Stimulated activated naive CD8-positive, alpha-beta T cell treated with anti-CD3 and anti-CD28 coated beads, Interleukin-15, Interleukin-2, amounts not matched to agents 100 ng/mL and 50 ng/mL, for 24 hours (primary cell): ENCODE data around the gene RIMS3.

Experiments
- H3K27ac Mint-ChIP-seq: one replicate; pipeline ENCODE4 v1.8.0; 2021; ENCODE audit warnings: mild to moderate bottlenecking, mixed read lengths
- H3K27me3 Mint-ChIP-seq: one replicate; pipeline ENCODE4 v1.8.0; 2021; ENCODE audit warnings: mixed read lengths
- H3K36me3 Mint-ChIP-seq: one replicate; pipeline ENCODE4 v1.8.0; 2021; ENCODE audit warnings: low read depth, mixed read lengths
- H3K4me1 Mint-ChIP-seq: one replicate; pipeline ENCODE4 v1.8.0; 2021; ENCODE audit warnings: low read depth, mixed read lengths
- H3K4me3 Mint-ChIP-seq: one replicate; pipeline ENCODE4 v1.8.0; 2021; ENCODE audit warnings: mild to moderate bottlenecking, mixed read lengths
- H3K9me3 Mint-ChIP-seq: one replicate; pipeline ENCODE4 v1.8.0; 2021; ENCODE audit warnings: mixed read lengths

RIMS3 gene

DNA sequence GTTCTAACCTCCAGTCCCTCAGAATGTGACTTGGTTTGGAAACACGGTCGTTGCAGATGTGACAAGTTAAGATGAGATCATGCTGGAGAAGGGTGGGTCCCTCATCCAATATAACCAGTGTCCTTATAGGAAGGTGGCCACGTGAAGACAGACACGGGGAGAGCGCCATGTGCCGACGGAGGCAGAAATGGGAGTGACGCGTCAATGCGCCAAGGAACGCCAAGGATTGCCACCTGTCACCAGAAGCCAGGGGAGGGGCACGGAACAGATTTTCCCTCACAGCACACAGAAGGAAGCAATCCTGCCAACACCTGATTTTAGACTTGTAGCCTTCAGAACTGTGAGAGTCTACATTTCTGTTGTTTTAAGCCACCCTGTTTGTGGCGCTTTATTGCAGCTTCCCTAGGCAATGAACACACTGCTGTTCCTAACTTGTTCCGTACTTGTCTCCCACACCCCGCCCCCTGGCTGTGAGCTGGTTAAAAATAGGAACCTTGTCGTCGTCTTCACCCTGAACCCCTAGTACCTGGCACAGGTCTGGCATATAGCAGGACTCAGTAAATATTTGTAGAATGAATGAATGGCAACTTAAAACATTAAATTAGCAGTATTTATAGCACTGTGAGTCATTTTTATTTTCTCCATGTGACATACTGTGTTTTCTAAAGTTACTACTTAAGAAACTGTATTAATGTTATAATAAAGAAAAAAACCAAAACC, 14.2 kb downstream of the RIMS3 start:
- no peak overlapping the region for H3K4me3 Mint-ChIP-seq
- H3K36me3 Mint-ChIP-seq = no peaks in the 10 kb centered on the region
- peaks cover 5% of the 10 kb centered on the region for H3K4me1 Mint-ChIP-seq
- H3K27ac Mint-ChIP-seq = no peak overlapping the region
- H3K9me3 Mint-ChIP-seq = no peaks in the 10 kb centered on the region
- peaks cover 4% of the 10 kb centered on the region for H3K27me3 Mint-ChIP-seq

DNA sequence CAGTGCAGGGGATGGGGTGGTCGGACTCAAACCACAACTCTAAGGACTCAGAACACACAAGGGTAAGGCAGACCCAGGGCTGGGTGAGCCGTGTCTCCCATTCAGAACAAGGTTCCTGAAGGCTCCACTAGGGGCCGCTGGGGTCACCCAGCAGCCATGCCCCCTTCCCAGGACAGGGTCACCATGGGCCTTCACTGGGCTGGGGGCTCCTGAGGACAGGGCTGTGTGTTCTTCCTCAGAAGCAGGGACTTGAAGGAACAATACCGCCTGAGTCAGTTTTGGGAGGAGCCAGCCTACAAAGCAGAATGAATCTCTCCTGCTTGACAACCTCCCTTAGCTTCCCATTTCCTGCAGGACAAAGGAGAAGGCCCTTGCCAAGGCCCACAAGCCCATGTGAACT, 15.4 kb downstream of the RIMS3 start:
- no peaks in the 10 kb centered on the region for H3K9me3 Mint-ChIP-seq
- H3K36me3 Mint-ChIP-seq = no peaks in the 10 kb centered on the region
- no peak overlapping the region for H3K4me3 Mint-ChIP-seq
- H3K4me1 Mint-ChIP-seq = peaks cover 5% of the 10 kb centered on the region
- peaks cover 4% of the 10 kb centered on the region for H3K27me3 Mint-ChIP-seq
- no peak overlapping the region for H3K27ac Mint-ChIP-seq

DNA sequence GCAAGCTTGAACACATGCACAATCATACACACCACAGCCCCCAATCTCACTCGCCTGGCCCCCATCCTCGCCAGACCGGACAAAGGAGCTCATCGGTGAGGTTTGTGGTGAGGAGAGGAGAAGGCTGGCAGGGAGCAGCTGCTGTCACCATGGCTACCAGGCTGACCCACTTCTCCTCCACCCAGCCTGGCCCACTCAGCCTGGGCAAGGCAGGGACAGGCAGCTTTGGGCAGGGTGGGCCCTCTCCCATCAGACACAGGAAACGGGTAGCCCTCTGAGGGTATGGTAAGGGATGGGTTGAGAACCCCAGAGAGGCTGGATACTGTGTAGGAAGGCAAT, 15.9 kb downstream of the RIMS3 start:
- Mint-ChIP-seq H3K4me1 (peaks cover 5% of the 10 kb centered on the region), H3K27ac (no peak overlapping the region), H3K27me3 (peaks cover 4% of the 10 kb centered on the region), H3K36me3 (no peaks in the 10 kb centered on the region), H3K4me3 (no peak overlapping the region), H3K9me3 (no peaks in the 10 kb centered on the region)

DNA sequence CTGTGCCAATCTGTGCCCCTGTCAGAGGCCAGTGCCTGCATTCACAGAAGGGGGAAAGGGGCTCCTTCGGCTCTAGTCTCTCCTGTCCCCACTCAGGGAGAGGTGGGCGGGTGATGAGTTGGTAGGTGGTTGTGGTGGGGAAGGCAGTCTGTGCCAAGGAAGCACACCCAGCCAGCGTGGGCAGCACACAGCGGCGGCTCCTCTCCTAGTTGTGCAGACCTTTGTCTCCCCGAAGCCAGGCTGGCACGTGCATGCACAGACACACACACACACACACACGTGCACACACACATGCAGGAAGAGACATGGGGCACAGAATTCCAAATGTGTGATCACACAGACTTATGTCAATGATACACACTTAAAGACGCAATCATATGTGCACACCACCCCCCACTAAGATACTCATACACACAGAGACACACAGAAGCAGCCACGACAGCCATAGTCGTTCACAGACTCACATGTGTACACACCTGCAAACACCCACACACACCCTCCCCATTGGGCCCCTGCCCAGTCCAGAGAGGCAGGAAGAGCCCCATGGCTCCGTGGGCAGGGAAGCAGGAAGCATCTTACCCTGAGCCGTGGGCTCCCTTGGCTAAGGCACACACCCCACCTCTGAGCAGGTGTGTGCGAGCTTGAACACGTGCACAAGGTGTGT, 16.4 kb downstream of the RIMS3 start:
- Mint-ChIP-seq H3K9me3 (no peaks in the 10 kb centered on the region), H3K36me3 (no peaks in the 10 kb centered on the region), H3K4me1 (peaks cover 5% of the 10 kb centered on the region), H3K27me3 (peaks cover 4% of the 10 kb centered on the region), H3K4me3 (no peak overlapping the region), H3K27ac (no peak overlapping the region)

DNA sequence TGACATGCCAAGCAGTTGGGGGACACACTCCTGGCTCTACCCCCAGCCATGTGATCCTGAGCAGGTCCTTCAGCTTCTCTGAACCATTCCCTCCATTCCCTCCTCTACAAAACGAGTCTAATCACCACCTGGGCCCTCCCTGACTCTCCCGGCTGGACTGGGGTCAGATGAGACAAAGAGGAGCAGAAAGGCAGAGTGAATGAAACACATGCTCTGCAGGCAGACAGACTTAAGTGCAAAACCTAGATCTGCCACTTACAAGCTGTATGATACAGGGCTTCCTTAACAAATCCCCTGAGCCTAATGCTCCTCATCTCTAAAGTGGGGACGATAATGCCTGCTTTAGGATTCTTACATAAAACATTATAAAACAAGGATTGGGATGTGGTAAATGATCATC, 17.3 kb downstream of the RIMS3 start:
- H3K27ac Mint-ChIP-seq = no peak overlapping the region
- H3K9me3 Mint-ChIP-seq = no peaks in the 10 kb centered on the region
- H3K4me3 Mint-ChIP-seq = no peak overlapping the region
- no peaks in the 10 kb centered on the region for H3K36me3 Mint-ChIP-seq
- peaks cover 4% of the 10 kb centered on the region for H3K27me3 Mint-ChIP-seq
- peaks cover 5% of the 10 kb centered on the region for H3K4me1 Mint-ChIP-seq

DNA sequence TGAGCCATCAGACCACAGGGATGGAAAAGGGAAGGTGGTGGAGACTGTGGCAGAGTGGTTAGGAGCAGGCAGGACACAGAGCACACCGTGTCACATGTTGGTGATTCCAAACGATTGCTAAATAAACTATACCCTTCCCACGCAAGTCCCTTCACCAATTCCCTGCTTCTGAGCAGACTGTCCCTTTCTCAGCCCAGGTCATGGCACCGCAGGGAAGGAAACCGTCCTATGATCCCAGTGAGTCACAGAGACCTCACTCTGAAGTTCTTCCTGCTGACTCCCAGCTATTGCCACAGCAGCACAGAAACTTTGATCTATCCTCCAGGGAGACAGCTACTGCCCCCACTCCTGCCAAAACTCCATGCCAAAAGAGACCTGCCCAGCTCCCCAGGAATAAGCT, 19.2 kb downstream of the RIMS3 start:
- Mint-ChIP-seq H3K36me3 (no peaks in the 10 kb centered on the region), H3K4me3 (no peak overlapping the region), H3K9me3 (no peaks in the 10 kb centered on the region), H3K27me3 (peaks cover 4% of the 10 kb centered on the region), H3K27ac (no peak overlapping the region), H3K4me1 (peaks cover 5% of the 10 kb centered on the region)

DNA sequence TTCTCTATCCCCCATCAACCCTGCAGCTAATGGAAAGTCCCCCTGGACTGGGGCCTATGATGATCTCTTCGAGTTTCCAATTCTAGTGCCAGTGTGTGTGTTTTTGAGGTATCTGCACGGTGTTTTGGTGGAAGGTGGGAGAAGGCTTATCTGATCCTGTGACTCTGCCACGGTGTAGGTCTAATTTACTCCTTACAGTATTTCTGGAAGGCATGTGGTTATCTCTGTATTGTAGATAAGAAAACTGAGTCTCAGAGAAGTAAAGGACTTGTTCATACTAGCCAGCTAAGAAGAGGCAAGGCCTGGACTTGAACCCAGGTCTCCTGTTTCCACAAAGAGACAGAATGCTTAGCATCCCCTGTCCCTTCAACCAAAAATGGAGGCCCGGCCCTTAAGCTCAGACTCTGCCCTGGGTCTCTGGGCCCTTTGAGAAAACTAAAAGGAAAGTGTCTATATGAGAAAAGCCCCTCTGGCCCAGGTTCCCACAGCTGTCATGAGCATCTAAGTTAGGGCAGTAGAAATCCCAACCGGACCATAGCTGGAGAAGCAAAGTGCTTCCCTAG, 20.3 kb downstream of the RIMS3 start:
- no peaks in the 10 kb centered on the region for H3K9me3 Mint-ChIP-seq
- no peak overlapping the region for H3K4me3 Mint-ChIP-seq
- peaks cover 4% of the 10 kb centered on the region for H3K27me3 Mint-ChIP-seq
- H3K27ac Mint-ChIP-seq = no peak overlapping the region
- peaks cover 12% of the 10 kb centered on the region for H3K4me1 Mint-ChIP-seq
- no peaks in the 10 kb centered on the region for H3K36me3 Mint-ChIP-seq

DNA sequence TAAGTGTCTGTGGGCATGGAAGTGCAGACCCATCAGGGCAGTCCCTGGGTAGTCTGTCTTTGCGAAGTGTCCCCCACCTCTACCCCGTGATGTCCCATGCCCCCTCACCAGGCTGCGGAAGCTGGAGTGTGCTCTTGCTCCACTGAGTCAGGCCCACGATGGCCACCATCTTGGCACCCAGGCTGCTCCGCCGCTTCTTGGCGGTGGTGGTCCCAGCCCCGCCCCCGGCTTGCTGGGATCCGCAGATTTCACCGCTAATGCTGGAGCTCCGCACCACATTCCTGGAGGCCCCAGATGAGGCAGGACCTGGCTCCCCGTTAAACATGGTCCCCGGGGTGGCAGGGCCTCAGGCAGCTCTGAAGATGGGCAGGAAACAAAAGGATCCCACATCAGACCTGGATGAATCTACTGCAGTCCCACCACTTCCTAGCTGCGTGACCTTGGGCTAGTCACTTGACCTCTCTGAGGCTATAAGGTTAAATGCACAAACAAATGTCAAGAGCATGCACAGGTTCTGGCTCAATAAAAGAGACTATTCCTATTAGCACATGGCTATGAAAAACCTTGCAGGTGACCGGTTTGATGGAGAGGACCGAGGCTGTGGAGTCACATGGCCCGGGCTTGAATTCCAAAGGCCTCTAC, 23.8 kb downstream of the RIMS3 start:
- no peak overlapping the region for H3K4me3 Mint-ChIP-seq
- no peak overlapping the region for H3K27ac Mint-ChIP-seq

DNA sequence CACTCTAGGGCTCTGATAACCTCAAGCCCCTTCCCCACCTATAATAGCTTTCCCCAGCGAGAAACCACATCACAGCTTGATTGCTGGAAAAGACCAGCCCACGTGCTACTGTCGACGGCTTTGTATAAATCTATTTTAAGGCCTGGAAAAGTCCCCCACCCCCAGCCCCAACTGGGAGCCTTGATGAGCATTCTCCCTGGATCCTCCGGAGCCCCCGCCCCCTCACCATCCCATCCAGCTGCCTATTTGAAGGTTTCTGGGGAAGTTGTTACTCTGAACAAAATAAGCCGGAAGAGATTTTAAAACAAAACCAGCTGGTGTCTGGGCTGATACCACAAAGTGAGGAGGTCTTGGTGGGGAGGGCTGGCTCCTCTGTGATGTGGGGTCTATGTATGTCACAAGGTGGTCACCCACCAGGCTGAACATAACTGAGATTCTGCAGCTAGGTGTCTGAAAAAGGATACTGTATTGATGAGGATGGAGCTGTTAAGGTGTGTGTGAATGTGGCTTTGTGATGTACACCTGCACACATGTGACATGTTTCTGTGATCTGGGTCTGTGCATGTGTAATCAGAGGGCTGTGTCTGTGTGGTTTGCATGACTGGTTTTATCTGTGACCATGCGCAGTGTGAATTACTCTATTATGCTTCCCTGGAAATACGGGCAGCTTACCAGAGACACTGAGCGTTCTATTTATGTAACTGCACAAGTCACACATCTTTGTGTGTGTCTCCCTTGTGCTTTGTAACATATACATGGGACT, 25.0 kb downstream of the RIMS3 start:
- Mint-ChIP-seq H3K9me3 (no peaks in the 10 kb centered on the region), H3K27me3 (no peaks in the 10 kb centered on the region), H3K36me3 (no peaks in the 10 kb centered on the region), H3K4me1 (peaks cover 22% of the 10 kb centered on the region), H3K27ac (no peak overlapping the region), H3K4me3 (no peak overlapping the region)

More for the DNA sequence above, 23.8 kb downstream of the RIMS3 start:
- no peaks in the 10 kb centered on the region for H3K27me3 Mint-ChIP-seq
- peaks cover 21% of the 10 kb centered on the region for H3K4me1 Mint-ChIP-seq
- no peaks in the 10 kb centered on the region for H3K9me3 Mint-ChIP-seq
- H3K36me3 Mint-ChIP-seq = no peaks in the 10 kb centered on the region

DNA sequence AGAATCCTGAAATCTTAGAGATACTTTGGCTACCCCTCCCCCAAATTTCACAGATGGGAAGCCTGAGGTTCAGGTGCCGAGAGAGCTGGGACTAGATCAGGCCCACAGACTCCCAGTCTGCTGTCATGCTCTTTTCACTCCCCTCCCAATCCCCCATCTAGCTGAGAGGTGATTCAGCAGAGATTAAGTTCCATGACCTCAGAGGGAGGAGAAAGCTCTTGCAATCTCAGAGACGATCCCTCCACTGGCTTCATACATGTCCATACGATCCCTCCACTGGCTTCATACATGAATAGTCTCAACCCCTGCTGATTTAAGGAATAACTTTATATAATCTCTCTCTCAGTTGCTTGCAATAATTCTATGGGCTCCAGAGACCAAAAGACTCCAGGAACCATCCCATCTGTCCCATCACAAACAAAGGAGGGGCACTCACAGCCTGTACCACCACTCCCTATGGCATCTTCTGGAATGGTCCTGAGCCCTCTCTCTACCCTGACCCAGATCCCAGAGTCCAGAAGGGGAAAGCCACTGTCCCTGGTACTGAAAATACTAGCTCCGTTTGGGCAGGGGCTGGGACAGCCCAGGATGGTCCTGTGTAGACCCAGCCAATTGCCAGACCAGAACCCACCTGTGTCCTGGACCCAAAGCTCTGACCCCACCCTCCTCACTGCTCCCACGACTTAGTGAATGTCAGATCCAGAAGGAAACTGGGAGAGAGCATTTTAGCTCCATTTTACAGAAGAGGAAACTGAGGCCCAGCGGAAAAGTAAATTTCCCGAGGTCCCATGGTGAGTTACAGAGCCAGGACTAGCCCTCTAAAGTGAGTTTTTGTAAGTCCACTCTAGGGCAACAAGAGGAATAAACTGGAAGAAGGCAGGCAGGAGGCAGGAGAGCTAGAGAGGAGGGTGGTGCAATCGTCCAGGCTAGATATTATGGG, 27.1 kb downstream of the RIMS3 start:
- no peak overlapping the region for H3K27ac Mint-ChIP-seq
- no peaks in the 10 kb centered on the region for H3K36me3 Mint-ChIP-seq
- H3K27me3 Mint-ChIP-seq = no peaks in the 10 kb centered on the region
- no peak overlapping the region for H3K4me3 Mint-ChIP-seq
- H3K4me1 Mint-ChIP-seq = peaks cover 35% of the 10 kb centered on the region
- no peaks in the 10 kb centered on the region for H3K9me3 Mint-ChIP-seq

DNA sequence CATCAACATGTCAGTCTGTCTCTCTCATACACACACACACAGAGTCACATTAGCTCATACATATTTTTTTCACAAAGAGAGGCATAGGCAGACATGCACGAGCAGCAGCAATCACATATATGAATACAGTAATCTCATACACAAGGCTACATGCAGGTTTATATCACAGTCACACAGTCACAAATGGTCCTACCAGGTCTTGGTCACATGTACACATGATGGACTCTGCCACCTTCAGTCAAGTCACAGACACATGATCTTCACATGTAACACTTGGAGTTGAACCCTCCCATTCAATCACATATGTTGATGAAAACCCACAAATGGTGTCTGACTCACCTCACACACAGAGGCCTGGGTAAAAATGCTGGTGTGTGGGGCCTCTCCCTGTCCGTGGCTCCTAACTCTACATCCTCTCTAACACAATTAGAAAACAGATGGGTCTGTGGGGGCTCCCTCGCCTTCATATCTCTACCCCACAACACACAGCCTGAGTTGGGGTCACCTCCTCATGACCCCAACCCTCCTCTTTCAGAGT, 27.9 kb downstream of the RIMS3 start:
- no peaks in the 10 kb centered on the region for H3K36me3 Mint-ChIP-seq
- H3K27me3 Mint-ChIP-seq = no peaks in the 10 kb centered on the region
- no peak overlapping the region for H3K27ac Mint-ChIP-seq
- no peak overlapping the region for H3K4me3 Mint-ChIP-seq
- no peaks in the 10 kb centered on the region for H3K9me3 Mint-ChIP-seq
- peaks cover 36% of the 10 kb centered on the region for H3K4me1 Mint-ChIP-seq

DNA sequence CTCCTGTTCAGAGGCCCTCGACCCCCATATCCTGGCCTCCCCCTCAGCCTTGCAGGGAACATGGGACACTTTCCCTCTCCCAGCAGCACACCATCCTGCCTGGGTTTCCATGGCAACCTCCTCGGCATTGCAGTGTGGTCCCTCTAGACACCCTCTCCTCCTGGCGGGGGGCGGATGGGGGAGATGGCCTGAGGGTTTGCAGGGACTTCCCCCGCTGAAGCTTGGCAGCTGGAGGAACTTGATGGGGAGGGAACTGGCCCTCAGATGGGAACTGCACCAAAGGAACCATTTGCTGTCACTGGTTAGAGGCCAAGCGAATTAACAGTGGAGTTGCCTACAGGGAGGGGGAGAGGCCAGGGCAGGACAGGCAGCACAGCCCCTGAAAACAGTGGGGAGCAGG, 28.7 kb downstream of the RIMS3 start:
- Mint-ChIP-seq H3K27ac (no peak overlapping the region), H3K27me3 (no peaks in the 10 kb centered on the region), H3K4me1 (peaks cover 36% of the 10 kb centered on the region), H3K9me3 (no peaks in the 10 kb centered on the region), H3K4me3 (no peak overlapping the region), H3K36me3 (no peaks in the 10 kb centered on the region)

DNA sequence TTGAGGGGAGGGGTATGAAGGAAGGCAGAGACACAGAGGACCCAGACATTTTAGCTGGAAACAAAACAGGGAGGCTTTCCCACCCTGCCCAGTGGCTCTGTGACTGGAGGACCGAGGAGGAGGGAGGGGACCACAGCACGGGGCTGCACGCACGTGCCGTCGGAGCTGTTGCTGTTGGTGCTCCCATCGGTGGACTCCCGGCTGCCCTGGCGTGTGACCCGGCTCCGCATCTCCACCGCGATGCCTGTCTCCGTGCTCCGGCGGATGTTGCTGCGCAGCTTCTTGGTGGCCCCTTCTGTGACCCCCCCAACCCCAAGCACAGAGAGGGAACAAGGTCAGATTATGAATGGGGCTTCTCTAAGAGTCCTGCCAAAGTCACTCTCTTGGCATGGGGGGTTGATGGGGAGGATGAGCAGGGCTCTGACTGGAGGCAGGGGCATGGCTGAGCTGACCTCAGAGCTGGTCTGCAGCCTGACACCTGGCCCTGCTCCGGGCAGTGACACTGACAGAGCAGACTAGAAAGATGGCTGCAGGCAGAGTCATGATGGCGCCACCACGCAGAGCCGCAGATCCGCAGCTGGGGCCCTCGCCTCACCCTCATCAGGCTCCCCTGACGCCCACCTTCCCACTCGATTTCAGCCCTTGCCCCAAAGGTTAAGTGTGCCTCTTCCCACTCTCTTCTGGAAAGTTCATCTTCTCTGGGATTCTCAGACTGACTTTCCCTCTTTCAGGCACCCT, 29.6 kb downstream of the RIMS3 start:
- Mint-ChIP-seq H3K9me3 (no peaks in the 10 kb centered on the region), H3K4me1 (peaks cover 36% of the 10 kb centered on the region), H3K27ac (no peak overlapping the region), H3K4me3 (no peak overlapping the region), H3K36me3 (no peaks in the 10 kb centered on the region), H3K27me3 (no peaks in the 10 kb centered on the region)
